ENCODE results near the gene PRKCA.

PRKCA gene

GRCh38 chr17:66326476-66327047, 24.1 kb downstream of the PRKCA start:
- TF ChIP-seq, protein P1, sequence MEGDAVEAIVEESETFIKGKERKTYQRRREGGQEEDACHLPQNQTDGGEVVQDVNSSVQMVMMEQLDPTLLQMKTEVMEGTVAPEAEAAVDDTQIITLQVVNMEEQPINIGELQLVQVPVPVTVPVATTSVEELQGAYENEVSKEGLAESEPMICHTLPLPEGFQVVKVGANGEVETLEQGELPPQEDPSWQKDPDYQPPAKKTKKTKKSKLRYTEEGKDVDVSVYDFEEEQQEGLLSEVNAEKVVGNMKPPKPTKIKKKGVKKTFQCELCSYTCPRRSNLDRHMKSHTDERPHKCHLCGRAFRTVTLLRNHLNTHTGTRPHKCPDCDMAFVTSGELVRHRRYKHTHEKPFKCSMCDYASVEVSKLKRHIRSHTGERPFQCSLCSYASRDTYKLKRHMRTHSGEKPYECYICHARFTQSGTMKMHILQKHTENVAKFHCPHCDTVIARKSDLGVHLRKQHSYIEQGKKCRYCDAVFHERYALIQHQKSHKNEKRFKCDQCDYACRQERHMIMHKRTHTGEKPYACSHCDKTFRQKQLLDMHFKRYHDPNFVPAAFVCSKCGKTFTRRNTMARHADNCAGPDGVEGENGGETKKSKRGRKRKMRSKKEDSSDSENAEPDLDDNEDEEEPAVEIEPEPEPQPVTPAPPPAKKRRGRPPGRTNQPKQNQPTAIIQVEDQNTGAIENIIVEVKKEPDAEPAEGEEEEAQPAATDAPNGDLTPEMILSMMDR (conservative IDR thresholded peaks at IDR 0.05; ENCODE audit: low read depth, low read length) = no peak
- no peak for DNase-seq (ENCODE audit: low read depth)
- H3K4me3 ChIP-seq (ENCODE audit: low read length) = no peak overlapping the region

DNA sequence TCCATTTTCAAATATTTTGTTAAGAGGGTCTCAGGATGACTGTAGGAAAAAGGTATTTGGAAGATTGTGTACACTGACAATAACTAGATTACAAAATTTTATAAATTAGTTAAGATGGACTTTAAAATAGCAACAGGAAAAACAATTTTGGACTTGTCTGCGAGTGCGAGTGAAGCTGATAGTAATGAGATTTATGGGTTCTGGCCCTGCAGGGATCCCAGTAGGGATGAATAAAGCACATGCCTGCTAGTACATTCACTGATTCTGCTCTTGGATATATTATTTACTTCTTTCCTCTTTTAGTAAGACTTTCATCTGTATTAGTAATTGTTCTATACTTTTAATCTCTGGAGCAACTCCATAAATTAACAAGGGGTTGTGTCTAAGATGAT, 28.2 kb downstream of the PRKCA start:
- H3K4me3 ChIP-seq (ENCODE audit: low read length) = no peak overlapping the region
- TF ChIP-seq, protein P1 (conservative IDR thresholded peaks at IDR 0.05; ENCODE audit: low read depth, low read length) = no peak
- DNase-seq (ENCODE audit: low read depth) = no peak

- TF ChIP-seq, protein P1 (conservative IDR thresholded peaks at IDR 0.05; ENCODE audit: low read depth, low read length) = no peak
- DNase-seq (ENCODE audit: low read depth) = no peak
- H3K4me3 ChIP-seq (ENCODE audit: low read length) = no peak overlapping the region
Measured at GRCh38 chr17:66331038-66331816, 28.8 kb downstream of the PRKCA start.

GRCh38 chr17:66335797-66336196, 33.4 kb downstream of the PRKCA start:
- DNase-seq (ENCODE audit: low read depth) = no peak
- TF ChIP-seq, protein P1 (conservative IDR thresholded peaks at IDR 0.05; ENCODE audit: low read depth, low read length) = no peak

DNA sequence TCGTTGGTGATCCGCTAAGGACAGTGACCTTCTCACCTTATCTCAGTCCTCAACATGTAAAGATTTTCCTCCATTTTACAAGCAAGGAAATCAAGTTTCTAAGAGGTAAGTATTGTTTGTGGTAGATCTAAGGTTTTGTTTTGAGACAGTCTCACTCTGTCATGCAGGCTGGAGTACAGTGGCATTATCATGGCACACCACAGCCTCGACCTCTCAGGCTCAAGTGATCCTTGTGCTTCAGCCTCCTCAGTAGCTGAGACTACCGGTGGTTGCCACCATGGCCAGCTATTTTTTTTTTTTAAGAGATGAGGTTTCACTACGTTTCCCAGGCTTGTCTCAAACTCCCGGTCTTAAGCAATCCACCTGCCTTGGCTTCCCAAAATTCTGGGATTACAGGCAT, 34.9 kb downstream of the PRKCA start:
- H3K4me3 ChIP-seq (ENCODE audit: low read length) = no peak overlapping the region
- TF ChIP-seq, protein P1 (conservative IDR thresholded peaks at IDR 0.05; ENCODE audit: low read depth, low read length) = no peak
- DNase-seq (ENCODE audit: low read depth) = no peak

More at GRCh38 chr17:66335797-66336196, 33.4 kb downstream of the PRKCA start:
- H3K4me3 ChIP-seq (ENCODE audit: low read length) = no peak overlapping the region

GRCh38 chr17:66337866-66338485, 35.6 kb downstream of the PRKCA start:
- no peak overlapping the region for H3K4me3 ChIP-seq (ENCODE audit: low read length)
- TF ChIP-seq, protein P1 (conservative IDR thresholded peaks at IDR 0.05; ENCODE audit: low read depth, low read length) = no peak
- DNase-seq (ENCODE audit: low read depth) = no peak

Measured in retinal pigment epithelial cell (primary cell).